Natural killer cell treated with Interleukin-12 subunit alpha and Interleukin-12 subunit beta and Interleukin-15 and Interleukin-18, amount 100 ng/mL, for 72 hours (primary cell): ENCODE results near the gene MARK2. TPM values are rescaled to one million over a fixed set of nuclear protein-coding genes. Genes with fewer than 3 reads are reported as not detected.
"Not testable (repeated sequence)": the region's sequence is repeated elsewhere in the genome, so short reads cannot be mapped to it uniquely, and the experiment has no call there.

Experiments used
- ATAC-seq, 2 donors: fragments of 150-1000 bp; cut with Tn5 transposase in 1 of 2; sonication (Bioruptor Pico), chemical (Tn5 transposase) in 1 of 2; 2 replicates each; pipeline ENCODE4 v1.10.0; 2021
- DNase-seq: peaks from one replicate; pipeline ENCODE4 v3.0.0; 2022; ENCODE audit warnings: low spot score
- H3K27ac Mint-ChIP-seq, 2 donors: 1 replicate in 1 of 2; 2 replicates in 1 of 2; pipeline ENCODE4 v1.8.0; 2022; ENCODE audit warnings: mixed read lengths in 2 of 2, mild to moderate bottlenecking in 1 of 2, moderate library complexity in 1 of 2
- H3K27me3 Mint-ChIP-seq, 2 donors: 1 replicate in 1 of 2; 2 replicates in 1 of 2; pipeline ENCODE4 v1.8.0; 2022; ENCODE audit warnings: mixed read lengths in 2 of 2
- H3K36me3 Mint-ChIP-seq: one replicate; pipeline ENCODE4 v1.8.0; 2022; ENCODE audit warnings: mixed read lengths
- H3K4me1 Mint-ChIP-seq, 2 donors: 1 replicate in 1 of 2; 2 replicates in 1 of 2; pipeline ENCODE4 v1.8.0; 2022; ENCODE audit warnings: low read depth in 2 of 2, mixed read lengths in 2 of 2, mild to moderate bottlenecking in 1 of 2
- H3K4me3 Mint-ChIP-seq: one replicate; pipeline ENCODE4 v1.8.0; 2022; ENCODE audit warnings: mixed read lengths
- H3K9me3 Mint-ChIP-seq: 2 replicates; pipeline ENCODE4 v1.8.0; 2022; ENCODE audit warnings: mixed read lengths
- total RNA-seq, 2 donors: library from RNA; stranded (reverse); gene quantifications; one replicate each; pipeline ENCODE4 v1.2.3, GENCODE V29; 2022

The MARK2 gene
- 10 to 100 TPM; 54.9 to 68.5 TPM for total RNA-seq

GRCh38 chr11:63838678-63839507 is at the start of gene MARK2:
Gene MARK2, plus strand, starts transcription at chr11:63839110. Its CDS starts 397 bp downstream, at chr11:63839507.
- Mint-ChIP-seq H3K9me3 (no peaks in the 10 kb centered on the region), H3K4me1 (peaks cover 52 to 53% of the 10 kb centered on the region in 2 donors), H3K36me3 (peaks cover 17% of the 10 kb centered on the region), H3K4me3 (peak within 1 kb of the TSS; percentile 98), H3K27ac (peak within 1 kb of the TSS; percentile 77 to 92), H3K27me3 (no peaks in the 10 kb centered on the region)
- DNase-seq (peak; percentile 99), ATAC-seq (peak; percentile 90 to 94)

GRCh38 chr11:63791495-63792167 is 47.3 kb upstream of the MARK2 start:
- H3K9me3 Mint-ChIP-seq: peaks cover 3% of the 10 kb centered on the region
- no peak overlapping the region for H3K27ac Mint-ChIP-seq
- peaks cover 0 to 3% of the 10 kb centered on the region in 2 donors for H3K27me3 Mint-ChIP-seq
- H3K4me1 Mint-ChIP-seq: no peaks in the 10 kb centered on the region
- DNase-seq: no peak
- no peak overlapping the region for H3K4me3 Mint-ChIP-seq
- no peak for ATAC-seq
- peaks cover 11% of the 10 kb centered on the region for H3K36me3 Mint-ChIP-seq

DNA sequence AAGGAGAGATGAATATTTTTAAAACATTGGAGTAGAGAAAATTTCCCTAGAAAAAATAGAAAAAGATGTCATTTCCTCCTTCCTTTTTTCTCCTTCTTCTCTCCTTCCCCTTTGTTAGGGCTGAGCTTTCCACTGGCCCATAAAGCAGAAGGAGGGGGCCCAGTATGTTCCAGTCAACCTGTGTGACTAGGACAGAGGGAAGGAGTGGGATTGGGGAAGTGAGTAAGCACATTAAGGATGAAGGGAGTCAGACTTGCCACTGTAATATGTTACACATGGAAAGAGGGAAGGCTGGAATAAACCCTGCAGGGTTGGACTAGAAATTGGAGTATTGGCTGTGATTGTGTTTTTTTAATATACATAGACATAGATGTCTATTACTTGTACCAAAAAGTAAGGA is 45.7 kb upstream of the MARK2 start:
- no peak overlapping the region for H3K4me3 Mint-ChIP-seq
- no peak for DNase-seq
- H3K27ac Mint-ChIP-seq: no peak overlapping the region
- peaks cover 3% of the 10 kb centered on the region for H3K9me3 Mint-ChIP-seq
- H3K36me3 Mint-ChIP-seq: peaks cover 11% of the 10 kb centered on the region
- no peaks in the 10 kb centered on the region for H3K4me1 Mint-ChIP-seq
- peaks cover 0 to 3% of the 10 kb centered on the region in 2 donors for H3K27me3 Mint-ChIP-seq
- ATAC-seq: no peak

- DNase-seq (no peak), ATAC-seq (no peak)
- Mint-ChIP-seq H3K9me3 (peaks cover 3% of the 10 kb centered on the region), H3K36me3 (peaks cover 11% of the 10 kb centered on the region), H3K27ac (no peak overlapping the region), H3K27me3 (peaks cover under 1 to 3% of the 10 kb centered on the region in 2 donors), H3K4me3 (no peak overlapping the region), H3K4me1 (no peaks in the 10 kb centered on the region)
Measured at GRCh38 chr11:63795066-63795465, 43.8 kb upstream of the MARK2 start.

GRCh38 chr11:63800921-63801320 is 38.0 kb upstream of the MARK2 start:
- Mint-ChIP-seq H3K36me3 (no peaks in the 10 kb centered on the region), H3K4me1 (no peaks in the 10 kb centered on the region), H3K27me3 (peaks cover 11 to 13% of the 10 kb centered on the region in 2 donors), H3K27ac (no peak overlapping the region), H3K9me3 (no peaks in the 10 kb centered on the region), H3K4me3 (no peak overlapping the region)
- ATAC-seq (no peak), DNase-seq (no peak)

GRCh38 chr11:63802637-63803414 is 36.1 kb upstream of the MARK2 start:
- Mint-ChIP-seq H3K9me3 (no peaks in the 10 kb centered on the region), H3K4me1 (no peaks in the 10 kb centered on the region), H3K27me3 (peaks cover 8 to 13% of the 10 kb centered on the region in 2 donors), H3K27ac (no peak overlapping the region), H3K36me3 (no peaks in the 10 kb centered on the region), H3K4me3 (no peak overlapping the region)
- ATAC-seq (no peak), DNase-seq (no peak)

DNA sequence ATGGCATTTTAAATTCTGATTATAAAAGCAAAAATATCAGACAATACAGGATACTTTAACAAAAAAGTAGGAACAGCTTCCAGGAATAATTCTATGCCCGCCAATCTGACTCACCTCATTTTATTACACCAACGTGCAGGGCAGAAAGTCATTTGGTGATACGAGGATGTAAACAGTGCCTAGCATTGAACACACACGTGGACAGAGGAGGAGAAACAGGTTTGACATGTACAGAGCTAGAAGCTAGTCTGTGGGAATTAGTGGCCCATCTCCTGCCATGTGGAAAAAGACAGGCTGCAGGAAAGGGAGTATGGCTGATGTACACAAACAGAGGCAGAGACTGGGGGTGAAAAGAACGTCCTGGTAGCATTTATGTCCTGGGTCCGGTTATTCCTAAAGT is 34.7 kb upstream of the MARK2 start:
- Mint-ChIP-seq H3K27ac (no peak overlapping the region), H3K4me3 (no peak overlapping the region), H3K27me3 (peaks cover 8 to 13% of the 10 kb centered on the region in 2 donors), H3K4me1 (no peaks in the 10 kb centered on the region), H3K36me3 (no peaks in the 10 kb centered on the region), H3K9me3 (no peaks in the 10 kb centered on the region)
- no peak for DNase-seq
- no peak for ATAC-seq

DNA sequence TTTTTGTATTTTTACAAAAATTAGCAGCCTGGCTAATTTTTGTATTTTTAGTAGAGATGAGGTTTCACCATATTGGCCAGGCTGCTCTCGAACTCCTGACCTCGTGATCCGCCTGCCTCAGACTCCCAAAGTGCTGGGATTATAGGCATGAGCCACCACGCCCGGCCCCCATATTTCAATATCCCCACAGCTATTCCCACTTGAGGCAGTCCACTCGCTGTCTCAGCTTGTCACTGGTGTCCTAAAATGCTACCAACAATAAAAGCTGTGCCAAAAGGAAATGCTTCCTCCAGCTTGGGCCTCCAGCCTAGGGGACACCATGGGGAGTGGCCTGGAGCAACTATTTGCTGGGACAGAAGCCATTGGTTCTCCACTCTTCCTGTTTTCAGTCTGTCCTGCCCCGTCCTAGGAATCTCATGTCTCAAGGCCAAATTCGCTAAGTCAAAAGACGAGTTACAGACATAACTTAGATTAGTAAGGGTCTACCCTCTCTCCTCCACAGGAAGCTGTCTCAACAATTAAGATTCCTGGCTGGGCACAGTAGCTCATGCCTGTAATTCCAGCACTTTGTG is 33.0 kb upstream of the MARK2 start:
- no peak for DNase-seq
- no peaks in the 10 kb centered on the region for H3K9me3 Mint-ChIP-seq
- H3K27me3 Mint-ChIP-seq: peaks cover 4% of the 10 kb centered on the region in 2 donors
- H3K4me3 Mint-ChIP-seq: no peak overlapping the region
- no peaks in the 10 kb centered on the region for H3K36me3 Mint-ChIP-seq
- ATAC-seq: no peak
- no peaks in the 10 kb centered on the region for H3K4me1 Mint-ChIP-seq
- no peak overlapping the region for H3K27ac Mint-ChIP-seq

- peaks cover 15 to 20% of the 10 kb centered on the region in 2 donors for H3K4me1 Mint-ChIP-seq
- not testable (repeated sequence) for H3K9me3 Mint-ChIP-seq, H3K27me3 Mint-ChIP-seq, H3K36me3 Mint-ChIP-seq, H3K4me3 Mint-ChIP-seq, ATAC-seq, H3K27ac Mint-ChIP-seq, DNase-seq
Measured at GRCh38 chr11:63810383-63810782, 28.5 kb upstream of the MARK2 start.

DNA sequence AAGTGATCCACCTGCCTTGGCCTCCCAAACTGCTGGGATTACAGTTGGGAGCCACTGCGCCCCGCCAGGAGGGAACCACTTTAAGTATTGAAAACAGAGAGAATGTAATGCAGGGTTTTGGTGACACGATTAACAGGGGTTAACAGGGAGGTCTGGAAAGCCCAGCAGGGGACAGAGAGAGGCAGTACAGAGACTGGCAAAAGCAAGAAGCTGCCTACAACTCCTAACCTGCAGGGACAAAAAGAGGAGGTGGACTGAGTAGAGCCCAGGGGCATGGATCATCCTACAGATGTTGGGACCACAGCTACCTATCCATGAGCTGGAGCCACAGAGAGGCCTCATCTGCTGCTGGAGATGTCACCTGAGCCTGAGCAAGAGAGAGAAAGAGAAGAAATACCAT is 27.4 kb upstream of the MARK2 start:
- Mint-ChIP-seq H3K4me1 (peaks cover 23 to 31% of the 10 kb centered on the region in 2 donors), H3K4me3 (no peak overlapping the region), H3K27me3 (no peaks in the 10 kb centered on the region), H3K9me3 (no peaks in the 10 kb centered on the region), H3K36me3 (no peaks in the 10 kb centered on the region), H3K27ac (no peak overlapping the region)
- no peak for DNase-seq
- ATAC-seq: no peak

GRCh38 chr11:63813035-63813562 is 25.8 kb upstream of the MARK2 start, which contains the start of gene SPINDOC:
Gene SPINDOC, plus strand, starts transcription at chr11:63813456. Its CDS starts 231 bp downstream, at chr11:63813687.
- Mint-ChIP-seq H3K27me3 (no peaks in the 10 kb centered on the region), H3K9me3 (no peaks in the 10 kb centered on the region), H3K27ac (peak within 1 kb of the TSS; percentile 23 to 45), H3K36me3 (peaks cover 4% of the 10 kb centered on the region), H3K4me1 (peaks cover 29 to 31% of the 10 kb centered on the region in 2 donors), H3K4me3 (peak within 1 kb of the TSS; percentile 75)
- peak; percentile 95 to 97 for ATAC-seq
- DNase-seq: peak; percentile 88

DNA sequence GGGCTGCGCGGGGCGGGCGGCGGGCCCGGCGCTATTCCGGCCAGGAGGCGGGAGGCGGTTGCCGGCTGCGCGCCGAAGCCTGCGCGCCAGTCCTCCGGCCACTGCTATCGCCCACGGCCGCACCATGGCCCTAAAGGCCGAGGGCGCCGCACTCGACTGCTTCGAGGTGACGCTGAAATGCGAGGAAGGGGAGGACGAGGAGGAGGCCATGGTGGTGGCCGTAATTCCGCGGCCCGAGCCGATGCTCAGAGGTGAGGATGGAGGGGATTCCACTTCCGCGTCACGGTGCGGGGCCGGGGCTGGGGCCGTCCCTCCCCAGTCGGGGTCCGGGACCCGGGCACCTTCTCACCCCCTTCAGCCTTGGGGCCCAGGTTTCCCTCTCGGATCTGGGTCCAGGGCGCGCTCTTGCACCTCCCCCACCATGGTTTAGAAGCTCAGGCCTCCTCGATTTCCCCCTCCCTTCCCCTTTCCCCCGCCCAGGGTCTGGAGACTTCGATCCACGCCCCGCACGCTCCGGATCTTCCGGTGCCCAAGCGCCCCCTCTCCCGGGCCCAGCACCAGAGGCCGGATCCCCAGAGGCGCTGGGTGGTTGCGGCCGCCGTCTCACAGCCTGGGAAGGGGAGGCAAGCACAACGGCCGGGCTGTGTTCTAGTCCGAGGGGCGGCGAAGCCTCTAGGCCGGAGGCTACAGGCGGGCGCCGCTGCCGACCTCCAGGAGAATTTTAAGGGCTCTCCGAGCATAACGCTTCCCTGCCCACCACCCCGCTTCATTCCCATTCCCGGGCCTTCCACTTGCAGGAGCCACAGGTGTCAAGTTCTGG is 25.1 kb upstream of the MARK2 start:
- ATAC-seq: peak; percentile 67 to 69
- Mint-ChIP-seq H3K36me3 (peaks cover 4% of the 10 kb centered on the region), H3K4me3 (peak overlapping the region; percentile 56), H3K27me3 (no peaks in the 10 kb centered on the region), H3K4me1 (peaks cover 29 to 31% of the 10 kb centered on the region in 2 donors), H3K9me3 (no peaks in the 10 kb centered on the region), H3K27ac (peak overlapping the region; percentile 23 to 45)
- DNase-seq: no peak
